ENCODE results near the gene NLN.

The NLN gene

DNA sequence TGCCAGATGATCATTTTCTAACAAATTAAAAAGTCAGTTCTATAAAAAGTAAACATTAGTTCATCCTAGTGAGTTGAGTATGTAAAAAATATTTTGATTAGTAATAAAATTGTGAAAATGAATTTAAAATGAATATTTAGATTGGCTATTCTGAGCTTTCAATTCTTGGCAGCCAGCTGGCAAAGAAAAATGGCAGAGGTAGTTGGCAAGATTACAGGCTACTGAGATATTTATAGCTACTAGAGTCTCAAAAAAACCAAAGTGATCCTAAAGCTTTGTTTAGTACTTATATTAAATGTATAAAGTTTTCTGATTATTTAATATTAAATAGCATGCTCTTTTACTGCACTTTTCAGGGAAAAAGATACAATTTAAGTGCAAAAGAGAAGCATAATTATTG is 25.1 kb upstream of the NLN start:
- H3K9ac ChIP-seq (ENCODE audit: low read length): no peak overlapping the region
- H3K79me2 ChIP-seq (ENCODE audit: control insufficient read depth, insufficient read depth, low read length, poor library complexity): no peaks in the 10 kb centered on the region
- no peaks in the 10 kb centered on the region for H3K9me3 ChIP-seq (ENCODE audit: insufficient read depth, low read depth, low read length)
- DNase-seq: no peak
- H3K18ac ChIP-seq (ENCODE audit: low read length): no peak overlapping the region
- no peaks in the 10 kb centered on the region for H3K79me1 ChIP-seq (ENCODE audit: low read length)
- no peak overlapping the region for H4K91ac ChIP-seq (ENCODE audit: low read depth, low read length)
- no peak overlapping the region for H4K8ac ChIP-seq (ENCODE audit: low read depth, low read length)
- no peak overlapping the region for H3K14ac ChIP-seq (ENCODE audit: low read length)
- H2BK12ac ChIP-seq (ENCODE audit: low read length): no peak overlapping the region
- H4K12ac ChIP-seq (ENCODE audit: low read depth, low read length): no peak overlapping the region
- no peak overlapping the region for H2BK120ac ChIP-seq (ENCODE audit: insufficient read depth, low read length, poor library complexity)
- no peaks in the 10 kb centered on the region for H3K27me3 ChIP-seq (ENCODE audit: insufficient read depth, low read length)
- no peak overlapping the region for H3K27ac ChIP-seq (ENCODE audit: low read depth, low read length)
- no peaks in the 10 kb centered on the region for H3K36me3 ChIP-seq (ENCODE audit: control insufficient read depth in 1 of 2, insufficient read depth in 2 of 2, low read length in 2 of 2)
- no peak overlapping the region for H3K23ac ChIP-seq (ENCODE audit: low read length)
- H2BK5ac ChIP-seq (ENCODE audit: low read depth, low read length, poor library complexity): no peak overlapping the region
- H3K4me2 ChIP-seq (ENCODE audit: low read length): no peak overlapping the region
- H2AFZ ChIP-seq (ENCODE audit: insufficient read depth, low read length, poor library complexity): no peak overlapping the region
- H2AK5ac ChIP-seq (ENCODE audit: low read length): no peak overlapping the region
- no peaks in the 10 kb centered on the region for H3K4me1 ChIP-seq (ENCODE audit: control insufficient read depth in 1 of 2, insufficient read depth in 2 of 2, low read length in 2 of 2)
- H3K4ac ChIP-seq (ENCODE audit: low read depth, low read length): no peak overlapping the region
- H3K4me3 ChIP-seq (ENCODE audit: low read depth, low read length): no peak overlapping the region

DNA sequence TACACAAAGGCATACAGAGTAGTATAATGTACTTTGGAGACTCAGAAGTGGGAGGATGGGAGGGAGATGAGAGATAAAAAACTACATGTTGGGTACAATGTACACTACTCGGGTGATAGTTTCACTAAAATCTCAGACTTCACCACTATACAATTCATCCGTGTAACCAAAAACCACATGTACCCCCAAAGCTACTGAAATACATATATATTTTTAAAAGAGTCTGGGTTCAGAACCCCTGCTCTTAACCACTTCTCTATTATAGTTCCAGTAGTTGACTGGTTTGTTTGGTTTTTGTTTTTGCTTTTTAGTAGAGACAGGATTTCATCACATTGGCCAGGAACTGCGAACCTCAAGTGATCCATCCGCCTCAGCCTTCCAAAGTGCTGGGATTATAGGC is 22.7 kb upstream of the NLN start:
- Histone ChIP-seq H3K36me3 (ENCODE audit: control insufficient read depth in 1 of 2, insufficient read depth in 2 of 2, low read length in 2 of 2) (peaks cover 3% of the 10 kb centered on the region in 2 experiments), H2BK120ac (ENCODE audit: insufficient read depth, low read length, poor library complexity) (no peak overlapping the region), H2AK5ac (ENCODE audit: low read length) (no peak overlapping the region), H3K4ac (ENCODE audit: low read depth, low read length) (no peak overlapping the region), H4K91ac (ENCODE audit: low read depth, low read length) (no peak overlapping the region), H3K14ac (ENCODE audit: low read length) (no peak overlapping the region), H2AFZ (ENCODE audit: insufficient read depth, low read length, poor library complexity) (no peak overlapping the region), H3K27me3 (ENCODE audit: insufficient read depth, low read length) (no peaks in the 10 kb centered on the region), H2BK5ac (ENCODE audit: low read depth, low read length, poor library complexity) (no peak overlapping the region), H3K27ac (ENCODE audit: low read depth, low read length) (no peak overlapping the region), H3K4me1 (ENCODE audit: control insufficient read depth in 1 of 2, insufficient read depth in 2 of 2, low read length in 2 of 2) (no peaks in the 10 kb centered on the region), H3K9me3 (ENCODE audit: insufficient read depth, low read depth, low read length) (no peaks in the 10 kb centered on the region), H3K79me1 (ENCODE audit: low read length) (no peaks in the 10 kb centered on the region), H2BK12ac (ENCODE audit: low read length) (no peak overlapping the region), H4K12ac (ENCODE audit: low read depth, low read length) (no peak overlapping the region), H3K9ac (ENCODE audit: low read length) (no peak overlapping the region), H3K4me3 (ENCODE audit: low read depth, low read length) (no peak overlapping the region), H3K4me2 (ENCODE audit: low read length) (no peak overlapping the region), H4K8ac (ENCODE audit: low read depth, low read length) (no peak overlapping the region), H3K18ac (ENCODE audit: low read length) (no peak overlapping the region), H3K23ac (ENCODE audit: low read length) (no peak overlapping the region), H3K79me2 (ENCODE audit: control insufficient read depth, insufficient read depth, low read length, poor library complexity) (no peaks in the 10 kb centered on the region)
- no CpG with 5 or more reads among the region's 4 CpGs for WGBS (ENCODE audit: extremely low coverage, insufficient coverage, insufficient read length)
- DNase-seq: no peak

DNA sequence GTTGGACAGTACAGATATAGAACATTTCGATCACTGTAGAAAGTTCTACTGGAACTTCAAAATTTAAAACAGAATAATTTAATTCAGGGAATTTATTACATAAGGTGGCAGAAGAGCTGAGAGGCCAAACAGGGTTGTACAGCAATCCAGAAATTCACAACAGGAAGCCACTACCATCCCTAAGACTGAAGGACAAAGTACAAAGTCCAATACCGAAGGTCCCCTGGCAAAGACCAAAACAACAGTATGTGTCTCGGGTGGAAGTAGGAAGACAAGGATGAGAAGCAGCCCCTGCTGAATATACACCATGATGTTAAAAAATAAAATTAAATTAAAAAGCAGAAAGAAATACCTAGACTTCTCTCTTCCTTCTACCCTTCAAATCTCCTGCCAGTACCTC is 20.0 kb upstream of the NLN start:
- Histone ChIP-seq H2BK12ac (ENCODE audit: low read length) (no peak overlapping the region), H4K91ac (ENCODE audit: low read depth, low read length) (no peak overlapping the region), H3K18ac (ENCODE audit: low read length) (no peak overlapping the region), H3K79me1 (ENCODE audit: low read length) (no peaks in the 10 kb centered on the region), H2AFZ (ENCODE audit: insufficient read depth, low read length, poor library complexity) (no peak overlapping the region), H3K36me3 (ENCODE audit: control insufficient read depth in 1 of 2, insufficient read depth in 2 of 2, low read length in 2 of 2) (peaks cover 3% of the 10 kb centered on the region in 2 experiments), H4K12ac (ENCODE audit: low read depth, low read length) (no peak overlapping the region), H3K23ac (ENCODE audit: low read length) (no peak overlapping the region), H3K4me1 (ENCODE audit: control insufficient read depth in 1 of 2, insufficient read depth in 2 of 2, low read length in 2 of 2) (no peaks in the 10 kb centered on the region), H3K27ac (ENCODE audit: low read depth, low read length) (no peak overlapping the region), H2BK120ac (ENCODE audit: insufficient read depth, low read length, poor library complexity) (no peak overlapping the region), H3K9ac (ENCODE audit: low read length) (no peak overlapping the region), H3K4ac (ENCODE audit: low read depth, low read length) (no peak overlapping the region), H4K8ac (ENCODE audit: low read depth, low read length) (no peak overlapping the region), H3K9me3 (ENCODE audit: insufficient read depth, low read depth, low read length) (no peaks in the 10 kb centered on the region), H3K4me2 (ENCODE audit: low read length) (no peak overlapping the region), H3K79me2 (ENCODE audit: control insufficient read depth, insufficient read depth, low read length, poor library complexity) (no peaks in the 10 kb centered on the region), H3K4me3 (ENCODE audit: low read depth, low read length) (no peak overlapping the region), H3K27me3 (ENCODE audit: insufficient read depth, low read length) (no peaks in the 10 kb centered on the region), H2BK5ac (ENCODE audit: low read depth, low read length, poor library complexity) (no peak overlapping the region), H2AK5ac (ENCODE audit: low read length) (no peak overlapping the region), H3K14ac (ENCODE audit: low read length) (no peak overlapping the region)
- WGBS (ENCODE audit: extremely low coverage, insufficient coverage, insufficient read length): no CpG with 5 or more reads among the region's 3 CpGs
- no peak for DNase-seq

DNA sequence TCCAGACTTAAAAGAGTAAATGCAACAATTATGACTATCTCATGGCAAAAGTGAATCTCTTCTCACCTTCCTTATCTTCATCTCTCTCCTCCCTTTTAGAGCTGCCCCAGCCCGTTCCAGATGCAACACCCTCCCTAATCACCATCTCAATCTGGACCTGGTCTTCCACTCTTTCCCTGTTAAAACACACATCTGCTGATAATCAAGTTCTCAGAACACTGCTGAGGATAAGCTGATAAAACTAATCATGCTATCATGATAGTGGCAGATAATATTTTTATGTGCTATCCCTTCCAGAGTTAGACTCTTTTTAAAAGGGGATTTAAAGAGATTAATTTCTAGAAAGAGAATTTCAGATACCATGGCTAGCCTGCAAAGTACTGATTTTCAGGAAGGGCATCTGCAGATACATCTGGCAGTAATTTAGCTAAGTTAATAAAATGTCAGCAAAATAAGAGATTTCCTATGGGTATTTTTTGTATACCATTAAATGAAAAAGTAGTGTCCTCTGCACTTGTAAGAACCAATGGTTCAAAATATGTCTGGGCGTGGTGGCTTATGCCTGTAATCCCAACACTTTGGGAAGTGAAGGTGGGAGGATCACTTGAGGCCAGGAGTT is 17.3 kb upstream of the NLN start:
- no CpG with 5 or more reads among the region's 2 CpGs for WGBS (ENCODE audit: extremely low coverage, insufficient coverage, insufficient read length)

More for the DNA sequence above, 17.3 kb upstream of the NLN start:
- Histone ChIP-seq H4K12ac (ENCODE audit: low read depth, low read length) (no peak overlapping the region), H3K79me2 (ENCODE audit: control insufficient read depth, insufficient read depth, low read length, poor library complexity) (no peaks in the 10 kb centered on the region), H3K36me3 (ENCODE audit: control insufficient read depth in 1 of 2, insufficient read depth in 2 of 2, low read length in 2 of 2) (peaks cover 3% of the 10 kb centered on the region in 2 experiments), H2AFZ (ENCODE audit: insufficient read depth, low read length, poor library complexity) (no peak overlapping the region), H2BK12ac (ENCODE audit: low read length) (no peak overlapping the region), H3K18ac (ENCODE audit: low read length) (no peak overlapping the region), H3K4me3 (ENCODE audit: low read depth, low read length) (no peak overlapping the region), H2BK5ac (ENCODE audit: low read depth, low read length, poor library complexity) (no peak overlapping the region), H3K9ac (ENCODE audit: low read length) (no peak overlapping the region), H3K4ac (ENCODE audit: low read depth, low read length) (no peak overlapping the region), H4K8ac (ENCODE audit: low read depth, low read length) (no peak overlapping the region), H3K23ac (ENCODE audit: low read length) (no peak overlapping the region), H2BK120ac (ENCODE audit: insufficient read depth, low read length, poor library complexity) (no peak overlapping the region), H2AK5ac (ENCODE audit: low read length) (no peak overlapping the region), H3K79me1 (ENCODE audit: low read length) (no peaks in the 10 kb centered on the region), H4K91ac (ENCODE audit: low read depth, low read length) (no peak overlapping the region), H3K27me3 (ENCODE audit: insufficient read depth, low read length) (no peaks in the 10 kb centered on the region), H3K27ac (ENCODE audit: low read depth, low read length) (no peak overlapping the region), H3K4me1 (ENCODE audit: control insufficient read depth in 1 of 2, insufficient read depth in 2 of 2, low read length in 2 of 2) (no peaks in the 10 kb centered on the region), H3K14ac (ENCODE audit: low read length) (no peak overlapping the region), H3K9me3 (ENCODE audit: insufficient read depth, low read depth, low read length) (no peaks in the 10 kb centered on the region), H3K4me2 (ENCODE audit: low read length) (no peak overlapping the region)
- no peak for DNase-seq
